AG04450 (cell line): ENCODE data around the gene TPP1. TPM values are rescaled to one million over a fixed set of nuclear protein-coding genes. Genes with fewer than 3 reads are reported as not detected.

Source experiments
- CTCF ChIA-PET: fragments of 300-600, 350-600 bp; formaldehyde crosslinking; extraction: SDS; loops from one replicate; lab custom pipeline; 2022; ENCODE audit warnings: antibody characterized with exemption, inconsistent platforms; lab: Charles Lee
- POLR2A ChIA-PET: fragments of 350-600 bp; formaldehyde crosslinking; extraction: SDS; loops from one replicate; lab custom pipeline; 2021; ENCODE audit warnings: antibody characterized with exemption, inconsistent platforms; lab: Yijun Ruan, JAX
- DNase-seq: peaks from one replicate; pipeline ENCODE4 v3.0.0-alpha.2; 2011; ENCODE audit warnings: low read depth, low spot score
- H3K27ac ChIP-seq: one replicate; pipeline ENCODE4 v1.5.1; 2012; ENCODE audit warnings: low read depth, low read length, control low read depth
- H3K27me3 ChIP-seq: one replicate; pipeline ENCODE4 v1.6.0; 2012; ENCODE audit warnings: low read length; ENCODE audit not compliant: control insufficient read depth, insufficient read depth
- H3K4me3 ChIP-seq: 2 replicates; pipeline ENCODE4 v1.5.1; 2011; ENCODE audit warnings: mild to moderate bottlenecking, low read depth, low read length, control low read depth
- H3K9me3 ChIP-seq: 2 replicates; pipeline ENCODE4 v1.5.1; 2012; ENCODE audit warnings: low read length; ENCODE audit not compliant: control insufficient read depth, insufficient read depth
- CTCF ChIP-seq: IDR thresholded peaks from 2 replicates; pipeline ENCODE4 v1.5.1; 2011; ENCODE audit warnings: low read depth, low read length, control low read depth, inconsistent platforms
- polyA plus RNA-seq: library from polyadenylated mRNA; depleted of rRNA; stranded (reverse); fragments of >200 nt; gene quantifications from 2 replicates; pipeline ENCODE4 v1.2.3, GENCODE V29; 2011

The TPP1 gene
- polyA plus RNA-seq, 1 experiment, result 152 TPM

DNA sequence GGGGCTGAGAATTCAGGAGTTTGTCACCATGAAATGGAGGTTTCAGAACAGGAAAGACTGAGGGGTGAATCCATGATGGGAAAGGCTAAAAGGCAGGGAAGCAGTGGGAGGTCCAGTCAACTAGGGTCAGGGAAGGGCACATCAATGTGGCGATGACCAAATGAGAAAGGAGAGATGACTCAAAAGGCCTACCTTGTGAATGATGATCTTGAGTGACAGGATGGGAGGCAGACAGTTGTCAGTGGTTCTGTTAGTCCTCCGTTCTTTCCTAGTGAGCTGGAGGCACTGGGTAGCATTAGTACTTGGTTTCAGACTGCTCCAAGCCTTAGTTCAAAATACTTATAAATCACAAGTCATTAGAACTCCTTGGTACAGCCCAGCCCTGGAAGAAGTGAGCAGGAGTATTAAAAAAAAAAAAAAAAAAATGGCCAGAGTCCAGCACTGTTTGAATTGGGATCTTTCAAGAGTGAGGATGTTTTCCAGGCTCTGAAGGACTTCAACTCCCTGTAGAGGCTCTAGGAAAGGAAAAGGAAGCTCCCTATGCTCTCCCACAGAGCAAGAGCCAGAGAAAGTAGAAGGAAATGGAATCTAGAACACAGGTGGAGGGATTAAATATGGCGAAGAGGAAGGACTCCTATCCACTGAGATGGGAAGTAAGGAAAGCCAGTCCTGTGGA, 44.7 kb upstream of the TPP1 start:
- no peak for DNase-seq
- H3K27me3 ChIP-seq, result no peaks in the 10 kb centered on the region
- ChIA-PET CTCF (interaction anchor here (1.5 kb wide), 1 partner anchor 19 kb away, joined by 5 read pairs; the partner anchor contains the start of gene MRPL17), POLR2A (interaction anchor here (0.7 kb wide), 1 partner anchor 110 kb away, joined by 3 read pairs; no protein-coding TSS in a partner anchor)
- H3K9me3 ChIP-seq, result peaks cover 3% of the 10 kb centered on the region; the same call in 1 of the 2 replicates
- TF ChIP-seq CTCF, result no peak
- H3K4me3 ChIP-seq, result no peak overlapping the region
- no peak overlapping the region for H3K27ac ChIP-seq

GRCh38 chr11:6660712-6661111, 41.5 kb upstream of the TPP1 start:
- ChIA-PET POLR2A (no interaction called here), CTCF (interaction anchor here (1.3 to 1.4 kb wide), 2 partner anchors 11 to 23 kb away, joined by 3 to 4 read pairs; partner anchors contain the start of gene MRPL17)
- no peak overlapping the region for H3K27ac ChIP-seq

GRCh38 chr11:6658647-6659046, 39.4 kb upstream of the TPP1 start:
- H3K4me3 ChIP-seq, result no peak overlapping the region
- H3K9me3 ChIP-seq, result no peaks in the 10 kb centered on the region
- POLR2A ChIA-PET, result no interaction called here
- H3K27me3 ChIP-seq, result peaks cover 6% of the 10 kb centered on the region
- H3K27ac ChIP-seq, result no peak overlapping the region
- DNase-seq, result no peak
- CTCF ChIA-PET, result interaction anchor here (1.4 to 3.8 kb wide), 3 partner anchors 10 to 279 kb away, joined by 5 to 23 read pairs (median 5); no protein-coding TSS in a partner anchor
- TF ChIP-seq CTCF, result no peak

More at GRCh38 chr11:6660712-6661111, 41.5 kb upstream of the TPP1 start:
- no peak for DNase-seq
- H3K27me3 ChIP-seq, result no peaks in the 10 kb centered on the region
- no peaks in the 10 kb centered on the region for H3K9me3 ChIP-seq
- no peak for TF ChIP-seq CTCF
- no peak overlapping the region for H3K4me3 ChIP-seq

GRCh38 chr11:6657346-6657745, 38.1 kb upstream of the TPP1 start:
- no peaks in the 10 kb centered on the region for H3K9me3 ChIP-seq
- TF ChIP-seq CTCF, result no peak
- DNase-seq, result no peak
- ChIA-PET CTCF (interaction anchor here (1.4 to 3.8 kb wide), 4 partner anchors 10 to 278 kb away, joined by 4 to 23 read pairs (median 5); partner anchors contain the start of gene MRPL17), POLR2A (no interaction called here)
- H3K27me3 ChIP-seq, result peaks cover 9% of the 10 kb centered on the region
- no peak overlapping the region for H3K27ac ChIP-seq
- no peak overlapping the region for H3K4me3 ChIP-seq

- TF ChIP-seq CTCF, result no peak
Measured at GRCh38 chr11:6656936-6657335, 37.7 kb upstream of the TPP1 start.

More at GRCh38 chr11:6656936-6657335, 37.7 kb upstream of the TPP1 start:
- H3K9me3 ChIP-seq, result no peaks in the 10 kb centered on the region
- no peak for DNase-seq
- no peak overlapping the region for H3K4me3 ChIP-seq
- no peak overlapping the region for H3K27ac ChIP-seq
- CTCF ChIA-PET, result interaction anchor here (0.6 to 3.8 kb wide), 5 partner anchors 9 to 32 kb away, joined by 3 to 23 read pairs (median 5); partner anchors contain the start of gene MRPL17
- POLR2A ChIA-PET, result interaction anchor here (0.6 kb wide), 1 partner anchor 54 kb away, joined by 9 read pairs; no protein-coding TSS in a partner anchor
- H3K27me3 ChIP-seq, result peaks cover 11% of the 10 kb centered on the region
